Mesothelial cell of epicardium (in vitro differentiated cells): ENCODE measurements around the gene ARHGAP22. TPM values are rescaled to one million over a fixed set of nuclear protein-coding genes. Genes with fewer than 3 reads are reported as not detected.
A peak's percentile ranks its signal among the peaks of the same experiment; 100 is the strongest.

ENCODE experiments used
- DNase-seq, 2 experiments: peaks; one replicate each; pipeline ENCODE4 v3.0.0; 2021; ENCODE audit warnings: low spot score in 2 of 2; ENCODE audit not compliant: unreplicated experiment in 2 of 2
- H3K27ac Mint-ChIP-seq: 2 replicates; pipeline ENCODE4 v1.8.0; 2021; ENCODE audit warnings: mixed read lengths
- H3K27me3 Mint-ChIP-seq: 2 replicates; pipeline ENCODE4 v1.8.0; 2021; ENCODE audit warnings: low read depth, mixed read lengths
- H3K36me3 Mint-ChIP-seq: 2 replicates; pipeline ENCODE4 v1.8.0; 2021; ENCODE audit warnings: mixed read lengths
- H3K4me1 Mint-ChIP-seq: 2 replicates; pipeline ENCODE4 v1.8.0; 2021; ENCODE audit warnings: mixed read lengths
- H3K4me3 Mint-ChIP-seq: 2 replicates; pipeline ENCODE4 v1.8.0; 2021; ENCODE audit warnings: mild to moderate bottlenecking, moderate library complexity, mixed read lengths
- H3K9me3 Mint-ChIP-seq: 2 replicates; pipeline ENCODE4 v1.8.0; 2021; ENCODE audit warnings: mixed read lengths
- total RNA-seq: library from RNA; stranded (reverse); gene quantifications from 3 replicates; pipeline ENCODE4 v1.2.1, GENCODE V29; 2021
- TF ChIP-seq, protein P1 (sequence below): fragments of 200-600 bp; sonication (generic); IDR thresholded peaks from one replicate; pipeline ENCODE4 v1.5.0; 2021; ENCODE audit warnings: antibody characterized with exemption; ENCODE audit not compliant: unreplicated experiment

The ARHGAP22 gene
- total RNA-seq, 1 donor from 2014 or later = 2.9 TPM

DNA sequence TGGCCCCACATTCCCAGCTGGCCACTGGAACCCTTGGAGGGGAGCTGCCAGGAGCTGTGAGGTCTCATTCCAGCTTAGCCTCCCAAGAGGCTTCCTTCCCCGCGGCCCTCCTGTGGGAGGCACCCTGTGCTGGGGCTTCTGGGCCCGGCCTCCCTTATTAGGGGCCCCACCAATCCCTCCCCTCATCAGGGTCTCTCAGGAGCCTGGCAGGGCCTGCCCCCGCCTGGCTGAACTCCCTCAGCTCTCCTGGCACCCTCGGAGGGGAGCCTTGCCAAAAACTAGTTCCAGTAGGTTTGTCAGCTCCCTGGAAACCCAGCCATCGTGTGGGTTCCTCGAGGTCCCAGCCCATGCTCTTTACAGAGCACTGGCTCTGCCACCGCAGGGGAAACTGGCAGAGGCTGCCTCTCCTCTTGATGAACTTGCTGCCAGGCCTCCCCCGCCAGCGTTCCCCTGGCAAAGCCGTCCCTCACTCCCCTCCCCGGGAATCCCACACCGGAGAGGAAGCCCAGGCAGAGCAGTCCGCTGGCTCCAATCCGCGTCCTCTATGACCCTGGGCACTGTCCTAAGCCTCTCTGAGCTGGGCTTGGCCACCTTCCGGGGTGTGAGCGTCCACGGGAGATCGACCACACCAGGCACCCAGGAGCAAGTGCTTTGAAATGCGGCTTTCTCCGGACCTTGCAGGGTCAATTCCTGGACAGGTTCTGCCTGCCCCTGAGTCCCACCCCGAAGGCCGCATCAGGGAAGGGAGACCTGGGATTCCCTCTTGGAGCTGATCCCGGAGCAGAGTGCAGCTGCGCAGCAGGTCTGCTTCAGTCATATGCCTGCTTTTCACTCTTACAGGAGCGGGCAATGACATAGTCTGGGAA is 139.8 kb downstream of the ARHGAP22 start:
- peaks cover 4% of the 10 kb centered on the region for H3K9me3 Mint-ChIP-seq
- no peaks in the 10 kb centered on the region for H3K36me3 Mint-ChIP-seq
- no peaks in the 10 kb centered on the region for H3K27me3 Mint-ChIP-seq
- TF ChIP-seq, protein P1, sequence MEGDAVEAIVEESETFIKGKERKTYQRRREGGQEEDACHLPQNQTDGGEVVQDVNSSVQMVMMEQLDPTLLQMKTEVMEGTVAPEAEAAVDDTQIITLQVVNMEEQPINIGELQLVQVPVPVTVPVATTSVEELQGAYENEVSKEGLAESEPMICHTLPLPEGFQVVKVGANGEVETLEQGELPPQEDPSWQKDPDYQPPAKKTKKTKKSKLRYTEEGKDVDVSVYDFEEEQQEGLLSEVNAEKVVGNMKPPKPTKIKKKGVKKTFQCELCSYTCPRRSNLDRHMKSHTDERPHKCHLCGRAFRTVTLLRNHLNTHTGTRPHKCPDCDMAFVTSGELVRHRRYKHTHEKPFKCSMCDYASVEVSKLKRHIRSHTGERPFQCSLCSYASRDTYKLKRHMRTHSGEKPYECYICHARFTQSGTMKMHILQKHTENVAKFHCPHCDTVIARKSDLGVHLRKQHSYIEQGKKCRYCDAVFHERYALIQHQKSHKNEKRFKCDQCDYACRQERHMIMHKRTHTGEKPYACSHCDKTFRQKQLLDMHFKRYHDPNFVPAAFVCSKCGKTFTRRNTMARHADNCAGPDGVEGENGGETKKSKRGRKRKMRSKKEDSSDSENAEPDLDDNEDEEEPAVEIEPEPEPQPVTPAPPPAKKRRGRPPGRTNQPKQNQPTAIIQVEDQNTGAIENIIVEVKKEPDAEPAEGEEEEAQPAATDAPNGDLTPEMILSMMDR = no peak
- no peak overlapping the region for H3K4me3 Mint-ChIP-seq
- H3K27ac Mint-ChIP-seq = peak overlapping the region; percentile 47
- H3K4me1 Mint-ChIP-seq = peaks cover 39% of the 10 kb centered on the region
- DNase-seq = peak in 1 of 2 experiments; percentile 34

DNA sequence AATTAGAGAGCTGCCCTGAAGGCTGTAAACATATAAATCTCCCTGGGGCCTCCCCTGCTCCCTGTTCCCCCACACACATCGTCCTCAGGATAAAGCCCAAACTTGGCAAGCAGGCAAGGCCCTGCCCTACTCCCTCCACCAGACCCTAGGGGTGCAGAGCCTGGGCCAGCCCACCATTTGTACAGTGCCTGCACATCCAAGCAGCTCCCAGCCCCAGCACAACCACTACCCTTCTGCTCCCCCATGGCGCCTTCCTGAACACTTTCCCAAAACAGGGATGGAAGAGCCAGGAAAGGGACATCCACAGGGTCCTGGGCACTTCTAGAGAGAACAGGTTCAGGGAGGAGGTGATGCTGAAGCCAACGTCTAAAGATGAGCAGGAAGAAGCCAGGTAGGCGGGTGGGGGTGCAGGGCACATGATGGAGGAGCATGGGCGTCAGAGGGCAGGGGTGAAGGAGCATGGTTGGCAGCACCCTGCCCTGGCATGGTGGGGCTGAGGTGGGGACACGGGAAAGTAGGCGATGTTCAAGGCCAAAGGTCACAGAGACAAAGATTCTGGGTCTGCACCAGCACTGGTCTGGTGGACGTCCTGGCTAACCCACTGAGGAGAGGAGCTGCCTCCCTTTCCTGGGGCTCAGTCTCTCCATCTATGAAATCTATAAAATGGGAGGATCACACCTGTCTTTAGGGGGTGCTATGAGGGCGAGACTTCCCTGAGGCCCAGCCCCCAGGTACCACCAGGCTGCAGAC is 140.6 kb downstream of the ARHGAP22 start:
- H3K27me3 Mint-ChIP-seq = no peaks in the 10 kb centered on the region
- TF ChIP-seq, protein P1 = no peak
- H3K9me3 Mint-ChIP-seq = peaks cover 4% of the 10 kb centered on the region
- H3K4me1 Mint-ChIP-seq = peaks cover 31% of the 10 kb centered on the region
- no peak overlapping the region for H3K4me3 Mint-ChIP-seq
- peak overlapping the region; percentile 92 for H3K27ac Mint-ChIP-seq
- H3K36me3 Mint-ChIP-seq = no peaks in the 10 kb centered on the region
- DNase-seq = peak in 1 of 2 experiments; percentile 34

DNA sequence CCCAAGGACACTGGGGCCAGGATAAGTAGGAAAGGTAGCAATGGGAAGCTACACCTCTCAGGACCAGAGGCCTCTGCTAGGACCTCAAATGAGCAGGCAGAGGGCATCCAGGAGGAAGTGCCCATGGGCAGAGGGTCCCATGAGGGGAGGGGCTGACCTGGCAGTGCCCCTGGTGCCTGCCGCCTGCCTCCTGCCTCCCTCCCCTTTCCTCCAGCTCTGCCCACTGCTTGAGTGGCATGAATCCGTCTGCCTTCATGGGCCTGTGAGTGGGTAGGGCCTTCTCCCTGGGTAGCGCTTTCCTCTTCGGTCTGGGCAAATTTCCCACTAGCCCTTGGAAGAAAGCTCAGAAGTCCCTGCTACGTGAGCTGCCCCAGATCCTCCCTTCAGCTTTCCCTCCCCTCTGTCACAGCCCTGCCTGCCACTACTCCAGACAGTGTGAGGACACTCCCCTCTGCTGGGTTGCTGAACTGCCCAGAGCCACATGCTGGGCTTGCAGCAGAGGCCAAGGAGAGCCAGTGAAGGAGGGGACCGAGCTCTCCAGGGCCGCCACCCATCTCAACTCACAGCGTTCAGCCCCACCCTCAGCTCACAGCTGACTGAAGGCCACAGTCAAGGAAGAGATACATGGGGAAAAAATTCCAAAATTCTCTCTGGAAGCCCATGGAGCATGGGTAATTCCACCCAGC is 141.4 kb downstream of the ARHGAP22 start:
- no peak overlapping the region for H3K4me3 Mint-ChIP-seq
- peaks cover 30% of the 10 kb centered on the region for H3K4me1 Mint-ChIP-seq
- H3K27ac Mint-ChIP-seq = peak overlapping the region; percentile 92
- no peak for DNase-seq
- TF ChIP-seq, protein P1 = no peak
- H3K27me3 Mint-ChIP-seq = no peaks in the 10 kb centered on the region
- no peaks in the 10 kb centered on the region for H3K36me3 Mint-ChIP-seq
- peaks cover 4% of the 10 kb centered on the region for H3K9me3 Mint-ChIP-seq

DNA sequence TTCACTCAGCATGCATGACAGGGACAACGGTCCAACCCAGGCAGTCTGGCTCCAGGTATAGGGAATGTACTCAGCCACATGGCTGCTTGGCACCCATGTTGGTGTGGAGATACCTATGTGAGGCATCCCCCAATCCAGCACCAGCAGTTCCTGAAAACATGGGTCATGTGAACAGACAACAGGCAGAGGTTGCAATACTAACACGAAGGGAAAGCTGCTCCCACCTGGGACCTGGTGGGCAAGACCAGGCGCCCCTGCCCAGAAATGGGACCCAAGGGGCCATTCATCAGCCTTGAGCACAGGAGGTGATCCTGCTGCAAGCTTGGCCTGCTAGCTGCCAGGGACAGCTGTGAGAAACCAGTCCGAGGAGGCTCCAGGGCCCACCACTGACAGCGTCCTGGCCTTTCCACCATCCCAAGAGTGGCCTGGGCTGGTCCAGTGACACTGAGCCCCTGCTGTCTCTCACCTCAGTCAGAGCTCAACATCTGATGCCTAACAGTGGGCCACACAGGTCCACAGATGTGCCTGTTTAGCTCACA is 142.3 kb downstream of the ARHGAP22 start:
- H3K9me3 Mint-ChIP-seq = peaks cover 4% of the 10 kb centered on the region
- no peak for DNase-seq
- H3K4me3 Mint-ChIP-seq = no peak overlapping the region
- no peak overlapping the region for H3K27ac Mint-ChIP-seq
- no peaks in the 10 kb centered on the region for H3K36me3 Mint-ChIP-seq
- H3K27me3 Mint-ChIP-seq = no peaks in the 10 kb centered on the region
- TF ChIP-seq, protein P1 = no peak
- H3K4me1 Mint-ChIP-seq = peaks cover 23% of the 10 kb centered on the region
